Activated naive CD8-positive, alpha-beta T cell treated with anti-CD3 and anti-CD28 coated beads, Interleukin-2, amount 10 ng/mL, durations not matched to agents 7 days and 5 days (primary cell): Measurements from ENCODE around the gene DEDD. TPM values are rescaled to one million over a fixed set of nuclear protein-coding genes. Genes with fewer than 3 reads are reported as not detected.
A peak's percentile ranks its signal among the peaks of the same experiment; 100 is the strongest.

Experiments used
- ATAC-seq: fragments of 150-1000 bp; cut with Tn5 transposase; one replicate; pipeline ENCODE4 v1.10.0; 2021; ENCODE audit warnings: low read depth, moderate library complexity
- POLR2A ChIA-PET: fragments of 350-600 bp; sonication (Branson Sonifier 250); formaldehyde crosslinking; loops from one replicate; lab custom pipeline; 2021; ENCODE audit warnings: antibody characterized with exemption; lab: Charles Lee
- DNase-seq: peaks from one replicate; pipeline ENCODE4 v3.0.0; 2021
- H3K27ac Mint-ChIP-seq: one replicate; pipeline ENCODE4 v1.8.0; 2022; ENCODE audit warnings: mild to moderate bottlenecking, mixed read lengths
- H3K27me3 Mint-ChIP-seq: one replicate; pipeline ENCODE4 v1.8.0; 2022; ENCODE audit warnings: mild to moderate bottlenecking, moderate library complexity, mixed read lengths
- H3K36me3 Mint-ChIP-seq: one replicate; pipeline ENCODE4 v1.8.0; 2021; ENCODE audit warnings: mild to moderate bottlenecking, mixed read lengths
- H3K4me1 Mint-ChIP-seq: one replicate; pipeline ENCODE4 v1.8.0; 2021; ENCODE audit warnings: mixed read lengths
- H3K4me3 Mint-ChIP-seq: one replicate; pipeline ENCODE4 v1.8.0; 2022; ENCODE audit warnings: mild to moderate bottlenecking, moderate library complexity, mixed read lengths
- H3K9me3 Mint-ChIP-seq: one replicate; pipeline ENCODE4 v1.8.0; 2021; ENCODE audit warnings: mixed read lengths
- total RNA-seq, 2 experiments: library from RNA; stranded (reverse); gene quantifications; one replicate each; pipeline ENCODE4 v1.2.3, GENCODE V29; 2021

The DEDD gene
- total RNA-seq, 2 experiments from 2014 or later, result 39.8 to 40.3 TPM

DNA sequence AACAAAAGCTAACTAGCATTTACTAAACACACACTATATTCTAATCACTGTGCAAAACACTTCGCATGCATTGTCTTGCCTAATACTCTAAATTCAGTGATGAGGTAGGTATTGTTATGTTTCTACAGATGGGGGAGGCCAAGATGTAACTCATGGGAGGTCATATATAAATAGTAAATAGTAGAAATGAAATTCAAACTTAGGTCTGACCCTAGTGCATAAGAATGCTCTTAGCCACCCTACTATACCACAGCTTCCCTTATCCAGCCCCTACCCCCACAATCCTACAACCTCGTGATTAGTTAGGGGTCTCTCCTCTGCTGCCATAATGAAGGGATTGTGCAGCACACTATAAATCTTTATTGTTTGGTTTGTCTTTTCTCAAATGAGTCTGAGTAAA, 17.9 kb downstream of the DEDD start:
- Mint-ChIP-seq H3K27ac (peak overlapping the region; percentile 33), H3K27me3 (no peaks in the 10 kb centered on the region), H3K4me1 (peaks cover 43% of the 10 kb centered on the region), H3K4me3 (no peak overlapping the region), H3K36me3 (peaks cover 15% of the 10 kb centered on the region), H3K9me3 (no peaks in the 10 kb centered on the region)
- ATAC-seq, result no peak
- POLR2A ChIA-PET, result no interaction called here
- no peak for DNase-seq

DNA sequence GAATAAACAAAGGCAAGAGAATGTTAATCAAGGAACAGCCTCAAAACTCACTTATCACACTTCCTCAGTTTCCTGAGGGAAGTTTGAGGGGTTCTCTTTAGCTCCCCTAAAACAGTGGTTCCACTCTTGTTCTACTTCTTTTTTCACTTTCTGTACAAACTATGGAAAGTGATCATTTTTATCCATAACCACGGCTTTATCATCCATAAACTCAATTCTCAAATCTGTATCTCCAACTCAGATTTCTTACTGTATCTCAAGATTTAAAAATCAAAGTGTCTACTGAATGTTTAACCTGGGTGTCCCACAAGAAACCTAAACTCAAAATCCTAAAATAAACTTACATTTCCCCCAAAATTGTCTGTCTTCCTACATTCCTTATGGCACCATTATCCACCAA, 18.6 kb downstream of the DEDD start:
- no peak overlapping the region for H3K4me3 Mint-ChIP-seq

DNA sequence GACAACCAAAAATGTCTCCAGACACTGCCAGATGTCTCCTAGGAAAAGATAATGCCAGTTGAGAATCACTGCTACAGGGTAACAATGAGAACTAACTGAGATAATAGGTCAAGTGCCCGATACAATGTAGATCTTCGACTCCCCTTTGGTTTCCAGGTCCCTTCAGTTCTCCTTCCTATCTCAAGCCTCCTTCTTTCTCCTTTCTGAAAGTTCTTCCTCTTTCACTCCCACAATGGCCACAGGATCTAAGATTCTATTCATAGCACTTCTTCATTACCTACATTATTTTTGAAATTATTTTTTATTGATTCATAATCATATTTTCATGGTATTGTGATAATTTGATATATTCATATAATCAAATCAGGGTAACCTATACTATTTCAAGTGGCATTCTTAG, 20.9 kb downstream of the DEDD start:
- H3K27ac Mint-ChIP-seq, result no peak overlapping the region
- H3K36me3 Mint-ChIP-seq, result peaks cover 21% of the 10 kb centered on the region

More for the DNA sequence above, 18.6 kb downstream of the DEDD start:
- Mint-ChIP-seq H3K27ac (peak overlapping the region; percentile 33), H3K4me1 (peaks cover 39% of the 10 kb centered on the region), H3K27me3 (no peaks in the 10 kb centered on the region), H3K36me3 (peaks cover 17% of the 10 kb centered on the region), H3K9me3 (no peaks in the 10 kb centered on the region)
- DNase-seq (no peak), ATAC-seq (no peak)
- POLR2A ChIA-PET, result no interaction called here

DNA sequence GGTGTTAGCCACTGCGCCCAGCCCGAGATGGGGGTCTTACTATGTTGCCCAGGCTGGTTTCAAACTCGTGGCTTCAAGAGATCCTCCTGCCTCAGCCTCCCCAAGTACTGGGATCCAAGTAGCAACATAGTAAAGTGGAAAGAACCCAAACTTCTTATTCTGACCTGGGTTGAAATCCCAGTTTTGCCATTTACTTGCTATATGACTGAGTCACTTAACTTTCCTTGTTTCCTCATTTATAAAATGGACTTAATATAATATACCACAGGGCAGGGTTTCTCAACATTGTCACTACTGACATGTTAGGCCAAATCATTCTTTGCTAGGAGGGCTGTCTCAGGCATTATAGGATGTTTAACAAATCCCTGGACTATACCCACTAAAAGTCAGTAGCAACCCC, 21.4 kb downstream of the DEDD start:
- no peak for DNase-seq
- Mint-ChIP-seq H3K4me1 (peaks cover 31% of the 10 kb centered on the region), H3K27me3 (no peaks in the 10 kb centered on the region), H3K36me3 (peaks cover 21% of the 10 kb centered on the region), H3K4me3 (no peak overlapping the region), H3K27ac (no peak overlapping the region), H3K9me3 (no peaks in the 10 kb centered on the region)
- POLR2A ChIA-PET, result no interaction called here
- no peak for ATAC-seq

More for the DNA sequence above, 20.9 kb downstream of the DEDD start:
- H3K4me1 Mint-ChIP-seq, result peaks cover 34% of the 10 kb centered on the region
- no peaks in the 10 kb centered on the region for H3K27me3 Mint-ChIP-seq
- H3K9me3 Mint-ChIP-seq, result no peaks in the 10 kb centered on the region
- no peak for ATAC-seq
- no peak for DNase-seq
- no peak overlapping the region for H3K4me3 Mint-ChIP-seq
- POLR2A ChIA-PET, result no interaction called here

DNA sequence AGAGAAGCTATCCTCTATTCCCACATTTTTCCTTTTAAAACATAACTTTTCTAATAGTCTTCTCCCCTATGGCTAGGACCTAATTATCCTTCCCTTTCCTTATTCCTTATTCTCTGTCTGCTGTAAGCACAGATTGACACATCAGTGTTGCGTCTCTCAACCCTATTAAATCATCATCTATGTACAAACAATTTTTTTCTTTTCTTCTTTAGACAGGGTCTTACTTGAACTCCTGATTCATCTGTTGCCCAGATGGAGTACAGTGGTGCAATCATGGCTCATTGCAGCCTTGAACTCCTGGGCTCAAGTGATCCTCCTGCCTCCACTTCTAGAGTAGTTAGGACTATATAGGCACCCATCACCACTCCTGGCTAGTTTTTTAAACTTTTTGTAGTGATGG, 26.0 kb downstream of the DEDD start:
- Mint-ChIP-seq H3K4me3 (no peak overlapping the region), H3K27me3 (no peaks in the 10 kb centered on the region), H3K4me1 (peaks cover 7% of the 10 kb centered on the region), H3K36me3 (peaks cover 22% of the 10 kb centered on the region), H3K27ac (no peak overlapping the region), H3K9me3 (no peaks in the 10 kb centered on the region)
- no peak for ATAC-seq
- DNase-seq, result no peak
- POLR2A ChIA-PET, result interaction anchor here (0.6 to 2.6 kb wide), 2 partner anchors 11 to 95 kb away, joined by 5 to 11 read pairs; partner anchors contain the start of genes NIT1 and PFDN2

DNA sequence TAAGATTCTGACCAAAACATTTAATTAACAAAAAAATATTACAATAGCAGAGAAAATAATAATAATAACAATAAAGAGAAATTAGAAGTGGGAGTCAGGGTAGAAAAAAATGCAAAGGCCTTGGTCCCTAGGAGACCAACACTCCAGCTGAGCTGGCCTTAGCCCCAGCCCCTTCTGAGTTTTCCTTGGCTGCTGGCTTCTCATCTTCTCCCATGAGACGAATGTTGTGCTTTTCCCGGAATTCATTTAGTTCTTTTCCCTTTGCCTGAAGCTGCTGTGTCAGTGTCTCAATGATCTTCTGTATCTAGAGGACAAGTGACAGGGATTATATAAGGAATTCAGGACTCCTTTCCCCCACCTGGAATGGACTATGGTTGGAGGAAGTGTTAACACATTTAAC, 31.9 kb downstream of the DEDD start:
- no peaks in the 10 kb centered on the region for H3K27me3 Mint-ChIP-seq
- H3K9me3 Mint-ChIP-seq, result no peaks in the 10 kb centered on the region
- H3K4me1 Mint-ChIP-seq, result peaks cover 19% of the 10 kb centered on the region
- H3K27ac Mint-ChIP-seq, result no peak overlapping the region
- no peak for DNase-seq
- H3K4me3 Mint-ChIP-seq, result no peak overlapping the region
- POLR2A ChIA-PET, result interaction anchor here (0.6 to 7.0 kb wide), 3 partner anchors 17 to 61 kb away, joined by 3 to 118 read pairs (median 9); partner anchors contain the start of genes ARHGAP30, NIT1 and PFDN2
- peaks cover 5% of the 10 kb centered on the region for H3K36me3 Mint-ChIP-seq
- no peak for ATAC-seq

DNA sequence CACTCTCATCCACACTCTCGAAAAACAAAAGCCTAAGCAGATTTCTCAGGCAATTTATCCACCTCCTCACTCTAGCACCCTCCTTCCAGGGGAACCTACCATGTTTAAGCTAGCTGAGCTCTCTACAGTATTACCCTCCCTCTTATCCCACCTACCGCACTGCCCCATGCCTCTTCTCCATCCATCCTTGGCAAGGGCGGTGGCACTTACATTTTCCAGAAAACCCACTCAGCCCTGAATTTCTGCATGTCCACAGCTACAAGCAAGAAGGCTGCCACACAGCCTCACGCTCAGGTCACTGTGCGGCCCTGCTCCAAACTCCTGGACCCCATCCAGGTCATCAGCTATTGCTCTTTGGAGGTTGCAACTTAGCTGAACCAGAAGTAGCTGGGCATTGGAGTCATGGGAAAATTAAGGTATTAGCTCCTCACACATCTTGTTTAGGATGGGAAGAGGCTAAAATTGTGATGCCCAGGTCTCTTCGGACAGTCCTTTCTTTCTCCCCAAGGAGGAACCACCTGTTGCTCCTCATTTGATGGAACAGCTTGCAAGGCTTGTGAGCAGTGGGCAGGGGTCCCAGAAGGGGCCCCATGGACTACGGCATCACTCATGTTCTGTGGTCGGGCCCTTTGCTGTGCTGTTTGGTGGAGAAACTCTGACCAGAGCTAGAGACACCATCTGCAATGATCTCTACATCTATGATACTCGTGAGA, 33.2 kb downstream of the DEDD start:
- peak overlapping the region; percentile 77 for H3K4me3 Mint-ChIP-seq
- no peaks in the 10 kb centered on the region for H3K27me3 Mint-ChIP-seq
- POLR2A ChIA-PET, result interaction anchor here (1.4 to 7.0 kb wide), 7 partner anchors 18 to 102 kb away, joined by 3 to 118 read pairs (median 8); partner anchors contain the start of genes ARHGAP30, DEDD, NIT1 and PFDN2
- no peak for ATAC-seq
- DNase-seq, result peak; percentile 17
- H3K4me1 Mint-ChIP-seq, result peaks cover 20% of the 10 kb centered on the region
- peaks cover 3% of the 10 kb centered on the region for H3K36me3 Mint-ChIP-seq
- H3K27ac Mint-ChIP-seq, result peak overlapping the region; percentile 70
- H3K9me3 Mint-ChIP-seq, result no peaks in the 10 kb centered on the region

DNA sequence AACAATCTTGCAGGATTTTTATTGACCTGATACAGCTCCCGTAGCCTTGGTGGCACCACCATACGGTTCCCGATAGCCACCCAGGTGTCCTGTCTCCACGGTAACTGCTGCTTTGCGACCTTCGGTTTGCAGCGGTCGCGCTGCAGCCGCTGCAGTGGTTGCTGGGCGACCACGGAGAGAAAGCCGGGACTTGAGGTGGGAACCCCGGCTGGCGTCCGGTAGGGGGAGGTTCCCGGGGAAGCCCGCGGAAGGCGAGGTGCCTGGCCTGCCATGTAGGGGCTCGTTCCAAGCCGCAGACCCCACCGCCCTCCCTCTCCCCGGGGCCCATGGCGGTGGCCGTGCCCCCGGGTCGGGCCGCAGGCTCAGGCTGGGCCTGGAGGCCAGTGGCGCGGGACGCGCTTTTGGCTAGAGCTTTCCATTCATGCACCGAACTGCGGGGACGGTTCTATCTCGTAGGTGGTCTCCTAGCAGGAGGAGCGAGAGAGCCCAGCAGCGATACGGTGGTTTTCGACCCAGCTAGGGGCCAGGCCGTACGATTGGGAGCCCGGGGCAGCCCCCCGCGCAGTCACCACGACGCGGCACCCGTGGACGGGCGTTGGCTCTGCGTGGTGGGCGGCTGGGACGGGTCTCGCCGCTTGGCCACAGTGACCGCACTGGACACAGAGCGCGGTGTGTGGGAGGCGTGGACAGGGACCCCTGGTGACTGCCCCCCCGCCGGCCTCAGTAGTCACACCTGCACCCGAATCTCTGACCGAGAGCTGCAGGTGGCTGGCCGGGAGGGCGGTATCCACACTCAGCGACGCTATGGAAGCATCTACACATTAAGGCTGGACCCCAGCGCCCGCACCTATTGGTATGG, 34.0 kb downstream of the DEDD start, which contains the start of gene KLHDC9:
TSS of gene KLHDC9 (plus strand) at position 152 of the 859 bp plus-strand sequence. CDS start at position 327, 175 bp downstream.
- H3K4me3 Mint-ChIP-seq, result peak within 1 kb of the TSS; percentile 94
- peaks cover 21% of the 10 kb centered on the region for H3K4me1 Mint-ChIP-seq
- ATAC-seq, result peak; percentile 84
- H3K9me3 Mint-ChIP-seq, result no peaks in the 10 kb centered on the region
- H3K36me3 Mint-ChIP-seq, result peaks cover 1% of the 10 kb centered on the region
- POLR2A ChIA-PET, result interaction anchor here (0.6 to 7.0 kb wide), 17 partner anchors 19 to 350 kb away, joined by 3 to 118 read pairs (median 5); partner anchors contain the start of genes ARHGAP30, DEDD, F11R and NIT1
- peak within 1 kb of the TSS; percentile 90 for H3K27ac Mint-ChIP-seq
- no peaks in the 10 kb centered on the region for H3K27me3 Mint-ChIP-seq
- DNase-seq, result peak; percentile 82

DNA sequence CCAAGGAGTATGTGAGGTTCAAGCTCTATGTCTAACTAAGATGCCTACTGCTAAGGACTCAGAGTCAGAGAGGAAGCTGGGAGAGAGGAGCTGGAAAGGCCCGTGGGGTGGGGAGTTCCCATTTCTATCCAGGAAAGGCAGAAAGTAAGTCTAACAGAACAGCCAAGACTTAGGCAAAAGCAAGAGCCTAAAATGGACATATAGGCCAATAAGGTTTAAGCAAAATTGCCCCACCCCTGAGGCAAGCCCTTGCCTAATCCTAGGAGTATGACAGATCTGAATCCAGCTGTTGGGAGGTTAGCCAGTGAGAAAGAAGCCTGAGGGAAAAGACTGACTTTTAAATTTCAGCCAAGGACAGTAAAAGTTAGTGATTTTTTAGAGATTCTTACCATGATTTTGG, 35.9 kb downstream of the DEDD start:
- Mint-ChIP-seq H3K27me3 (no peaks in the 10 kb centered on the region), H3K4me1 (peaks cover 36% of the 10 kb centered on the region), H3K36me3 (no peaks in the 10 kb centered on the region), H3K9me3 (no peaks in the 10 kb centered on the region), H3K27ac (no peak overlapping the region), H3K4me3 (no peak overlapping the region)
- POLR2A ChIA-PET, result interaction anchor here (1.0 to 7.0 kb wide), 6 partner anchors 28 to 99 kb away, joined by 3 to 118 read pairs (median 6); partner anchors contain the start of genes ARHGAP30, F11R and USF1
- ATAC-seq (no peak), DNase-seq (peak; percentile 14)

DNA sequence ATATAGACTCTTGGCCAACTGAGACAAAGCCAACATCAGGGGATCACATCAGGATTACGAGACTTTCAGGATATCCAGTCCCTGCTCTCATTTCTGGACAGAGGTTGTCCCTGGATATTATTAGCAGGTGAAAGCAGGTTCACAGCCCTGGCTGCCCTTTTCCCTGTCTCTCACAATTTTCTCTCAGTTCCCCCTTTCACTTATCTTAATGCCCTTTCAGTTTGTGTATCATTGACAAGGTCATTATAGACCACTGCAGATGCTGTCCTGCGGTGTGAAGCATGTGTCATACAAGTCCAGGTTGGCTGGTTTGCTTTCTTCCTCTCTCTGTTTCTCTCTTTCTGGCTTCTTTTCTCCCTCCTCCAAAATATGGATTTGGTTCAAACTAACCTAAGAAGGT, 36.5 kb downstream of the DEDD start:
- peaks cover 37% of the 10 kb centered on the region for H3K4me1 Mint-ChIP-seq
- DNase-seq, result peak; percentile 3
- POLR2A ChIA-PET, result interaction anchor here (7.0 kb wide), 1 partner anchor 27 kb away, joined by 118 read pairs; the partner anchor contains the start of gene ARHGAP30
- H3K36me3 Mint-ChIP-seq, result no peaks in the 10 kb centered on the region
- no peak for ATAC-seq
- H3K9me3 Mint-ChIP-seq, result no peaks in the 10 kb centered on the region
- H3K27ac Mint-ChIP-seq, result no peak overlapping the region
- no peaks in the 10 kb centered on the region for H3K27me3 Mint-ChIP-seq
- no peak overlapping the region for H3K4me3 Mint-ChIP-seq

DNA sequence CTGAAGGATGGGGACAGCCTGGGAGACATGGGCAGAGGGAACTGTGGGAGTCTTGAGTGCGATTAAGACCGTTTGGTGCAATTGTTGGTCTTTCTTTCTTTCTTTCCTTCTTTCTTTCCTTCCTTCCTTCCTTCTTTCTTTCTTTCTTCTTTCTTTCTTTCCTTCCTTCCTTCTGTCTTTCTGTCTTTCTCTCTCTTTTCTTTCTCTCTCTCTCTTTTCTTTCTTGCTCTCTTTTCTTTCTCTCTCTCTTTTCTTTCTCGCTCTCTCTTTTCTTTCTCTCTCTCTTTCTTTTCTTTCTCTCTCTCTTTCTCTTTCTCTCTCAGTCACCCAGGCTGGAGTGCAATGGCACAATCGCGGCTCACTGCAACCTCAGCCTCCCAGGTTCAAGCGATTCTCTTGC, 37.2 kb downstream of the DEDD start:
- no peak overlapping the region for H3K27ac Mint-ChIP-seq
- H3K9me3 Mint-ChIP-seq, result no peaks in the 10 kb centered on the region
- H3K36me3 Mint-ChIP-seq, result no peaks in the 10 kb centered on the region
- H3K27me3 Mint-ChIP-seq, result no peaks in the 10 kb centered on the region
- ATAC-seq (no peak), DNase-seq (no peak)
- H3K4me1 Mint-ChIP-seq, result peaks cover 45% of the 10 kb centered on the region
- H3K4me3 Mint-ChIP-seq, result no peak overlapping the region
- POLR2A ChIA-PET, result interaction anchor here (7.0 kb wide), 1 partner anchor 26 kb away, joined by 118 read pairs; the partner anchor contains the start of gene ARHGAP30

DNA sequence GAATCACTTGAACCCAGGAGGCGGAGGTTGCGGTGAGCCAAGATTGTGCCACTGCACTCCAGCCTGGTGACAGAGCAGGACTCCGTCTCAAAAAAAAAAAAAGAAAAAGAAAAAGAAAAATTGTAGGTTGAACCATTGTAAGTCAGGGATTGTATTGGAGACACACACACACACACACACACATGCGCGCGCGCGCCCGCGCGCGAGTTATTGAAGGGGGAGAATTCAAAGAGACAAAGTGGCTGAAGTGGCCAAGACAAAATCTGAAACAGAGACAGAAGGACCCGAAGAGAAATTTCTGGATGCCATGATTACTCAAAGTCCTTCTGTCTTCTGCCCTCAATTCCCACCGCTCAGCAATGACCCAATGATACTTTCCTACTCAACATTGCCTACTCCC, 38.0 kb downstream of the DEDD start:
- Mint-ChIP-seq H3K9me3 (no peaks in the 10 kb centered on the region), H3K27ac (no peak overlapping the region), H3K36me3 (no peaks in the 10 kb centered on the region), H3K4me1 (peaks cover 45% of the 10 kb centered on the region), H3K4me3 (no peak overlapping the region), H3K27me3 (no peaks in the 10 kb centered on the region)
- POLR2A ChIA-PET, result interaction anchor here (0.7 to 7.0 kb wide), 2 partner anchors 20 to 25 kb away, joined by 3 to 118 read pairs; partner anchors contain the start of gene ARHGAP30
- ATAC-seq (no peak), DNase-seq (peak; percentile 19)

DNA sequence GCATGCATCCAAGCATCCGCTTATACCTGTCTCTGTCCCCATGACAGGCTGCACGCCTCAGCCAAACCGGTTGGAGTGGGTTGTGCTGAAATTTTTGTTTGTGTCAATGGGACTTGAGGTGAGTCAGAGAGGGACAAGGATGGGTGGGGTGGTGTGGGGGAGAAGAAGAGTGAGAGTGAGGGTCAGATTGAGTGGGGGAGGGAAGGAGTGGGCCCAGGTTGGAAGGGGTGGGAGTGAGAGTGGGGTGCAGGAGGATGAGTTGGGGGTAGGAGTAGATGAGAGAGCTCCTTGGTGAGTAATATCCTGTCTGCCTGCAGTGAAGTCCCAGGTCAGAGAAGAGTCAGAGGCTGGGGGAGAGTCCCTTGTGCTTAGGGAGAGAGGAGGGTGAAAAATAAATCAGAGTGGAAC, 39.8 kb downstream of the DEDD start:
- peaks cover 41% of the 10 kb centered on the region for H3K4me1 Mint-ChIP-seq
- H3K27ac Mint-ChIP-seq, result peak overlapping the region; percentile 41
- no peak overlapping the region for H3K4me3 Mint-ChIP-seq
- H3K9me3 Mint-ChIP-seq, result no peaks in the 10 kb centered on the region
- ATAC-seq (peak; percentile 80), DNase-seq (peak; percentile 28)
- H3K36me3 Mint-ChIP-seq, result no peaks in the 10 kb centered on the region
- POLR2A ChIA-PET, result interaction anchor here (0.5 to 1.0 kb wide), 4 partner anchors 21 to 32 kb away, joined by 3 to 5 read pairs (median 4); partner anchors contain the start of gene ARHGAP30
- no peaks in the 10 kb centered on the region for H3K27me3 Mint-ChIP-seq
